GM06990 (cell line): ENCODE data around the gene TNKS1BP1.

ENCODE experiments used
- DNase-seq: peaks from one replicate; pipeline ENCODE4 v3.0.0-alpha.2; 2011; ENCODE audit not compliant: insufficient read length; ENCODE audit errors: extremely low read depth
- H3K27me3 ChIP-seq: replicated peaks from 2 replicates; pipeline ENCODE4 v1.6.0; 2011; ENCODE audit warnings: low read length; ENCODE audit not compliant: control insufficient read depth, insufficient read depth
- H3K36me3 ChIP-seq: 2 replicates; pipeline ENCODE4 v1.5.1; 2011; ENCODE audit warnings: low read length; ENCODE audit not compliant: control insufficient read depth, insufficient read depth
- H3K4me3 ChIP-seq: replicated peaks from 2 replicates; pipeline ENCODE4 v1.5.1; 2011; ENCODE audit warnings: low read depth, mild to moderate bottlenecking, control low read depth, low read length
- TF ChIP-seq, protein P1 (sequence below): IDR thresholded peaks from 2 replicates; pipeline ENCODE4 v1.5.1; 2011; ENCODE audit warnings: low read length, control low read depth, mild to moderate bottlenecking, inconsistent platforms; ENCODE audit not compliant: insufficient read depth, poor library complexity, severe bottlenecking

The TNKS1BP1 gene

DNA sequence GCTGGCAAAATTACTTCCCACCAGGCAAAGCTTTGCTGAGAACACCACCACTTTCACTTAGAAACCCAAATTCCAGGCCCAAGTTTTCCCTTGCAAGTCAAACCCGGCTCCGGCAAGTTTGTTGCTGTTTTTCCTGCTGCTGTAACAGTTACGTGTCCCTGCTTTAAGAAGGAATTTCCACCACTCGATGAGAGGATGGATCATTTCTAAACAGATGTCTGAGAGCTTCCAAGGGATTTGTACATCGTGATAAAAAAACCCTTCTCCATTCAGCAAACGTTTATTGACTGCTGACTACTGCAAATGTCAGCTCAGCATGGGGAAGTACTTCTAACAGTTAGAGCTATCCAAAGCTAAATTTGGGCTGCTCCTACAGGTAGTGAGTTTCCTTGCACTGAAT lies 33.1 kb upstream of the TNKS1BP1 start:
- Histone ChIP-seq H3K4me3 (no peak overlapping the region), H3K36me3 (no peaks in the 10 kb centered on the region), H3K27me3 (no peaks in the 10 kb centered on the region; the same call in none of the 2 replicates)
- TF ChIP-seq, protein P1, sequence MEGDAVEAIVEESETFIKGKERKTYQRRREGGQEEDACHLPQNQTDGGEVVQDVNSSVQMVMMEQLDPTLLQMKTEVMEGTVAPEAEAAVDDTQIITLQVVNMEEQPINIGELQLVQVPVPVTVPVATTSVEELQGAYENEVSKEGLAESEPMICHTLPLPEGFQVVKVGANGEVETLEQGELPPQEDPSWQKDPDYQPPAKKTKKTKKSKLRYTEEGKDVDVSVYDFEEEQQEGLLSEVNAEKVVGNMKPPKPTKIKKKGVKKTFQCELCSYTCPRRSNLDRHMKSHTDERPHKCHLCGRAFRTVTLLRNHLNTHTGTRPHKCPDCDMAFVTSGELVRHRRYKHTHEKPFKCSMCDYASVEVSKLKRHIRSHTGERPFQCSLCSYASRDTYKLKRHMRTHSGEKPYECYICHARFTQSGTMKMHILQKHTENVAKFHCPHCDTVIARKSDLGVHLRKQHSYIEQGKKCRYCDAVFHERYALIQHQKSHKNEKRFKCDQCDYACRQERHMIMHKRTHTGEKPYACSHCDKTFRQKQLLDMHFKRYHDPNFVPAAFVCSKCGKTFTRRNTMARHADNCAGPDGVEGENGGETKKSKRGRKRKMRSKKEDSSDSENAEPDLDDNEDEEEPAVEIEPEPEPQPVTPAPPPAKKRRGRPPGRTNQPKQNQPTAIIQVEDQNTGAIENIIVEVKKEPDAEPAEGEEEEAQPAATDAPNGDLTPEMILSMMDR, result no peak
- no peak for DNase-seq

DNA sequence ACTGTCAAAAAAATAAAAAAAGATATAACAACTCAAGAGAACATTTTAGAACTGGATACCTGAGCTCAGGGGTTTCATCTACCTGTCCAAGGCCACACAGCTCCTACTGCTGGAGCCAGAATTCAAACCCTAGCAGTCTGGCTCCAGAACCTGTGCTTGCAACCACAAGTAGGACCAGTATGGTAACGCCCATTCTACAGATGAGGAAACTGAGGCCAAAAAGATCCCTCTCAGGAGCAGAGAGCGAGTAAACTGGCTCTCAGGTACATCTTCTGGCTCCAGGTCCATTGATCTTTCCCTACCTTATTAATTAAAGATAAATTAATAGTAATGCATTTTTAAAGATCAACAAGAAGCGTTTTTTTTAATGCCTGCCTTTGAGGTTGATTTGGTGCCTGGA lies 32.6 kb upstream of the TNKS1BP1 start:
- TF ChIP-seq, protein P1, result no peak

DNA sequence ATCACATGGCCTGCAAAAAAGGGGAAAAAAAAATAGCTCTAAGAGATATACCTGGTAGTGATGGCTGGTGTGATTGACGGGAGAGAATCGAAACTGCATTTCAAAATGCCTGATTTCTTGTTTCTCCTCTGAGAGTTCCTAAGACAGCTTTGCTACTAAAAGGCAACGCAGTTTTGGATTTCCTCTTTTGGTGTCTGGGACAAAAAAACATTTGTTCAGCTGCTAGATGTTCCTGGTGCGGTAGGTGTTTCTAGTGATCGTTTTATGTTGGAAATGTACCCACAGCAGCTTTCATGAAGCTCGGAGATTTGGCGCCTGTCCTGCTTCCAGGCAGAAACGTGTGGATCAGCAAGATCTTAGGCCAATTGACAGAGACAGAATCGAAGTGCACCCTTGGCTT lies 31.5 kb upstream of the TNKS1BP1 start:
- TF ChIP-seq, protein P1, result no peak
- H3K27me3 ChIP-seq, result no peaks in the 10 kb centered on the region; the same call in none of the 2 replicates
- no peak for DNase-seq
- no peaks in the 10 kb centered on the region for H3K36me3 ChIP-seq
- H3K4me3 ChIP-seq, result no peak overlapping the region

More for the DNA sequence above, 32.6 kb upstream of the TNKS1BP1 start:
- no peaks in the 10 kb centered on the region for H3K36me3 ChIP-seq
- H3K4me3 ChIP-seq, result no peak overlapping the region
- DNase-seq, result no peak
- H3K27me3 ChIP-seq, result no peaks in the 10 kb centered on the region; the same call in none of the 2 replicates

DNA sequence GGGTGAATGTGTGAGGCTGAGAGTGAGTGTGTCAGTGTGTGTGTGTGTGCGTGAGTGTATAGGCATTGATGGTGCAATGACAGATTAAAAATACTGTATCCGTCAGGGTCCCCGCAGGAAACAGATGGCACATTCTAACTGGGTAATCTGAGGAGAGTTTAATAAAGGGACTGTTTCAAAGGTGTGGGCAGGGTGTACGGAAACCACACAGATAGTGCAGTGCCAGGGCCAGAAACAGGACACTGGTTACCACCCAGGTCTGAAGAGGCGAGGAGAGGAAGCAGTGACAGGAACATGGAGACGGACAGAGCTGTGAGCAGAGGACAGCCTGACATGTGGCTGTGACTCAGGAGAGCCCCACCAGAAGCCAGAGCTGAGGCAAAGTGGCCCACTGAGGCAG lies 29.9 kb upstream of the TNKS1BP1 start:
- DNase-seq, result no peak
- Histone ChIP-seq H3K27me3 (no peaks in the 10 kb centered on the region; the same call in none of the 2 replicates), H3K4me3 (no peak overlapping the region), H3K36me3 (no peaks in the 10 kb centered on the region)
- TF ChIP-seq, protein P1, result no peak

DNA sequence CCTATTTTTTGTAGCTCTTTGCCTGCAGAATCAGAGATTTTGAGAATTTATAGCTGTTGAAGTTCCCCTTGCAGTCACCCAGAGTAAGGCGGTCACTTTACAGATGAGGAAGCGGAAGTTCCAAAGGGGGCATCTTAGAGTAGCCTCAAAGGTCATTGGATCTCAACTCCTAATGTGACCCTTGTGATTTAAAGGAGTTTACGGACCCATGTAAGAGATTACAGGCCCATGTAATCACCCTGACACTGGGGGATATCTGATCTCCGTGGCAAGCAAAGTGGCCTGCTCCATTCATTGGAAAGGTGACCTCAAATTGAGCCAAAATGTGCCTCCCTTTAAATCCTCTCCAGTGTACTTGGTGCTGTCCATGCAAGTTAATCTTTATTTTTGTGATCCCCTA lies 29.1 kb upstream of the TNKS1BP1 start:
- no peak for DNase-seq
- H3K27me3 ChIP-seq, result no peaks in the 10 kb centered on the region; the same call in 1 of the 2 replicates
- TF ChIP-seq, protein P1, result no peak

DNA sequence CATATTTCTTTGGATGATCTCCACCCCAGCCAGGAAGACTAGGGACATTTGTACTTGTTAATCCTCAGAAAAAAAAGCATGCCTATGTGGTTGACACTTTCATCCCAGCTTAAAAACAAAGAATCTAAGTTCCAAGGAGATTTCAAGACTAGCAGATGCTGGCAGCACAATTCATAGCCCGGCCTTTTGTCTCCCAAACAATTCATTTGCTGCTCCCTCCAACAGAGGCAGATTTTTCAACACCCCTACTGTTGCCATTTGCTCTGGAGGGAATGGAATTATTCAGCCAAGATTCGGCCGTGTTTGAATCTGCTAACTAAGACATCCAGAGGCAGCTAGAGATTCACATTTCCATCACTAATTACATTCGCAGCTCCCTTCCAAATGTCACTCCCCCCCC lies 28.7 kb upstream of the TNKS1BP1 start:
- Histone ChIP-seq H3K27me3 (no peaks in the 10 kb centered on the region; the same call in 1 of the 2 replicates), H3K4me3 (no peak overlapping the region), H3K36me3 (no peaks in the 10 kb centered on the region)
- DNase-seq, result no peak
- TF ChIP-seq, protein P1, result no peak

More for the DNA sequence above, 29.1 kb upstream of the TNKS1BP1 start:
- H3K4me3 ChIP-seq, result no peak overlapping the region
- H3K36me3 ChIP-seq, result no peaks in the 10 kb centered on the region
